Parathyroid adenoma (tissue), 2 donors: ENCODE data around the gene KCTD17.

ENCODE experiments used
- H2AFZ ChIP-seq: fragments of 300-600 bp; sonication (generic); one replicate; pipeline ENCODE4 v1.7.0; 2017; ENCODE audit warnings: antibody characterized with exemption, mild to moderate bottlenecking
- H3K27ac ChIP-seq: fragments of 300-600 bp; sonication (generic); one replicate; pipeline ENCODE4 v1.7.0; 2017
- H3K27me3 ChIP-seq: fragments of 300-600 bp; sonication (generic); one replicate; pipeline ENCODE4 v1.7.0; 2017; ENCODE audit warnings: low read length; ENCODE audit not compliant: control insufficient read depth, insufficient read depth
- H3K36me3 ChIP-seq: fragments of 300-600 bp; sonication (generic); one replicate; pipeline ENCODE4 v1.7.0; 2017; ENCODE audit warnings: low read length; ENCODE audit not compliant: control insufficient read depth, insufficient read depth
- H3K4me1 ChIP-seq: fragments of 300-600 bp; sonication (generic); one replicate; pipeline ENCODE4 v1.7.0; 2017; ENCODE audit warnings: control low read depth
- H3K4me2 ChIP-seq: fragments of 300-600 bp; sonication (generic); one replicate; pipeline ENCODE4 v1.7.0; 2017; ENCODE audit warnings: low read length
- H3K4me3 ChIP-seq: fragments of 300-600 bp; sonication (generic); one replicate; pipeline ENCODE4 v1.7.0; 2017; ENCODE audit warnings: low read depth, low read length
- H3K79me2 ChIP-seq: fragments of 300-600 bp; sonication (generic); one replicate; pipeline ENCODE4 v1.7.0; 2017; ENCODE audit warnings: control low read depth
- H3K9ac ChIP-seq: fragments of 300-600 bp; sonication (generic); one replicate; pipeline ENCODE4 v1.7.0; 2017; ENCODE audit warnings: mild to moderate bottlenecking
- H3K9me3 ChIP-seq: fragments of 300-600 bp; sonication (generic); one replicate; pipeline ENCODE4 v1.7.0; 2017; ENCODE audit warnings: low read length; ENCODE audit not compliant: control insufficient read depth
- TF ChIP-seq, protein P1 (sequence below): fragments of 300-600 bp; sonication (generic); IDR thresholded peaks from one replicate; pipeline ENCODE4 v1.7.0; 2017; ENCODE audit warnings: antibody characterized with exemption, mild to moderate bottlenecking
- donor health status: primary hyperparathyroidism.

Gene KCTD17

DNA sequence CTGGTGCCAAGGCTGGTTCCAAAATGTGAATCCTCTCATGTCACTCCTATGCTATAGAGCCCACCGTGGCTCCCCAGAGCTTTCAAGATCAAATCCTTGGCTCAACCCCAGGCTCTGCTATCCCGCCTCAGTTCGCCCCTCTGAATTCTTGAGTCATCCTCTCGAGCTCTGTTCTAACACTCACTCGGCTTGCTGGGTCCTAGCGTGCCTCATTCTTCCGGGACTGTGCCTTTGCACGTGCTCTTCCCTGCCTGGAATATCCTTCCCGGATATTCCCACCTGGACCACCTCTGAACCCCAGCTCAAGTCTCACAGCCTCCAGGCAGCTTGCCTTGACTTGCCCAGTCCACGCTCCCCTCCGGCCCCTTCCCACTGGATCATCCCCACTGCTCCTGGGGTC, 13.0 kb downstream of the KCTD17 start:
- TF ChIP-seq, protein P1, sequence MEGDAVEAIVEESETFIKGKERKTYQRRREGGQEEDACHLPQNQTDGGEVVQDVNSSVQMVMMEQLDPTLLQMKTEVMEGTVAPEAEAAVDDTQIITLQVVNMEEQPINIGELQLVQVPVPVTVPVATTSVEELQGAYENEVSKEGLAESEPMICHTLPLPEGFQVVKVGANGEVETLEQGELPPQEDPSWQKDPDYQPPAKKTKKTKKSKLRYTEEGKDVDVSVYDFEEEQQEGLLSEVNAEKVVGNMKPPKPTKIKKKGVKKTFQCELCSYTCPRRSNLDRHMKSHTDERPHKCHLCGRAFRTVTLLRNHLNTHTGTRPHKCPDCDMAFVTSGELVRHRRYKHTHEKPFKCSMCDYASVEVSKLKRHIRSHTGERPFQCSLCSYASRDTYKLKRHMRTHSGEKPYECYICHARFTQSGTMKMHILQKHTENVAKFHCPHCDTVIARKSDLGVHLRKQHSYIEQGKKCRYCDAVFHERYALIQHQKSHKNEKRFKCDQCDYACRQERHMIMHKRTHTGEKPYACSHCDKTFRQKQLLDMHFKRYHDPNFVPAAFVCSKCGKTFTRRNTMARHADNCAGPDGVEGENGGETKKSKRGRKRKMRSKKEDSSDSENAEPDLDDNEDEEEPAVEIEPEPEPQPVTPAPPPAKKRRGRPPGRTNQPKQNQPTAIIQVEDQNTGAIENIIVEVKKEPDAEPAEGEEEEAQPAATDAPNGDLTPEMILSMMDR, result no peak
- no peak overlapping the region for H3K4me3 ChIP-seq
- H3K4me2 ChIP-seq, result no peak overlapping the region
- H3K36me3 ChIP-seq, result no peaks in the 10 kb centered on the region
- H3K79me2 ChIP-seq, result no peaks in the 10 kb centered on the region
- no peak overlapping the region for H3K9ac ChIP-seq
- H2AFZ ChIP-seq, result no peak overlapping the region
- no peaks in the 10 kb centered on the region for H3K4me1 ChIP-seq
- peaks cover 5% of the 10 kb centered on the region for H3K27me3 ChIP-seq
- H3K27ac ChIP-seq, result no peak overlapping the region
- no peaks in the 10 kb centered on the region for H3K9me3 ChIP-seq

GRCh38 chr22:37065180-37065579, 13.6 kb downstream of the KCTD17 start:
- Histone ChIP-seq H3K9me3 (no peaks in the 10 kb centered on the region), H3K4me3 (no peak overlapping the region), H3K79me2 (no peaks in the 10 kb centered on the region), H3K4me2 (no peak overlapping the region), H3K27ac (no peak overlapping the region), H3K4me1 (no peaks in the 10 kb centered on the region), H3K36me3 (no peaks in the 10 kb centered on the region), H3K27me3 (peaks cover 5% of the 10 kb centered on the region), H2AFZ (no peak overlapping the region), H3K9ac (no peak overlapping the region)
- TF ChIP-seq, protein P1, result no peak

GRCh38 chr22:37065961-37066360, 14.4 kb downstream of the KCTD17 start:
- no peaks in the 10 kb centered on the region for H3K9me3 ChIP-seq
- peaks cover 5% of the 10 kb centered on the region for H3K27me3 ChIP-seq
- no peaks in the 10 kb centered on the region for H3K79me2 ChIP-seq
- H3K36me3 ChIP-seq, result no peaks in the 10 kb centered on the region
- no peak overlapping the region for H3K4me2 ChIP-seq
- no peak overlapping the region for H3K9ac ChIP-seq
- H3K27ac ChIP-seq, result no peak overlapping the region
- no peak overlapping the region for H2AFZ ChIP-seq
- TF ChIP-seq, protein P1, result no peak
- no peaks in the 10 kb centered on the region for H3K4me1 ChIP-seq
- H3K4me3 ChIP-seq, result no peak overlapping the region

- TF ChIP-seq, protein P1, result no peak
- Histone ChIP-seq H3K27ac (no peak overlapping the region), H3K4me1 (no peaks in the 10 kb centered on the region), H3K79me2 (no peaks in the 10 kb centered on the region), H3K9ac (no peak overlapping the region), H3K4me3 (no peak overlapping the region), H2AFZ (no peak overlapping the region), H3K9me3 (no peaks in the 10 kb centered on the region), H3K36me3 (no peaks in the 10 kb centered on the region), H3K27me3 (peaks cover 5% of the 10 kb centered on the region), H3K4me2 (no peak overlapping the region)
These were observed 15.9 kb downstream of the KCTD17 start for GRCh38 chr22:37067428-37067827.

- Histone ChIP-seq H3K27ac (no peak overlapping the region), H3K27me3 (peaks cover 5% of the 10 kb centered on the region), H3K4me2 (no peak overlapping the region), H3K9ac (no peak overlapping the region), H3K36me3 (no peaks in the 10 kb centered on the region), H3K4me3 (no peak overlapping the region), H2AFZ (no peak overlapping the region), H3K9me3 (no peaks in the 10 kb centered on the region), H3K79me2 (no peaks in the 10 kb centered on the region), H3K4me1 (no peaks in the 10 kb centered on the region)
- TF ChIP-seq, protein P1, result no peak
These were observed 17.3 kb downstream of the KCTD17 start for GRCh38 chr22:37068859-37069258.
